Measurements from ENCODE around the gene VPS26A.

GRCh38 chr10:69101451-69102095, 22.4 kb upstream of the VPS26A start:
- TF ChIP-seq REST (IDR thresholded peaks at IDR 0.05; ENCODE audit: insufficient read depth in 1 of 2, low read depth in 2 of 2, low read length in 2 of 2) (no peak), POLR2AphosphoS5 (IDR thresholded peaks at IDR 0.05; ENCODE audit: low read depth, low read length) (no peak), SIN3A (IDR thresholded peaks at IDR 0.05; ENCODE audit: borderline replicate concordance, insufficient read depth, low read length) (no peak), TAF1 (IDR thresholded peaks at IDR 0.05; ENCODE audit: borderline replicate concordance, insufficient read depth, low read length) (no peak)

All from PFSK-1 (cell line).